ENCODE results near the gene ADGRG3.

Gene ADGRG3

GRCh38 chr16:57652695-57653471 is 15.2 kb upstream of the ADGRG3 start:
- no peaks in the 10 kb centered on the region for H3K9me3 ChIP-seq (ENCODE audit: insufficient read depth, low read length)
- no peak overlapping the region for H2AFZ ChIP-seq (ENCODE audit: low read depth, low read length)
- no peaks in the 10 kb centered on the region for H3K36me3 ChIP-seq (replicated peaks; ENCODE audit: low read depth, low read length)
- no peaks in the 10 kb centered on the region for H3K79me2 ChIP-seq (ENCODE audit: low read length)
- H4K20me1 ChIP-seq (ENCODE audit: insufficient read depth, low read length), result peaks cover 2% of the 10 kb centered on the region; the same call in 1 of the 2 replicates
- no peak overlapping the region for H3K4me2 ChIP-seq (ENCODE audit: low read length)
- H3K27me3 ChIP-seq (ENCODE audit: low read depth, low read length), result peaks cover 41% of the 10 kb centered on the region
- no peak overlapping the region for H3K9ac ChIP-seq (ENCODE audit: low read length)
- no peak for TF ChIP-seq EZH2phosphoT487 (IDR thresholded peaks at IDR 0.05; ENCODE audit: low read depth)
- TF ChIP-seq, protein P1, sequence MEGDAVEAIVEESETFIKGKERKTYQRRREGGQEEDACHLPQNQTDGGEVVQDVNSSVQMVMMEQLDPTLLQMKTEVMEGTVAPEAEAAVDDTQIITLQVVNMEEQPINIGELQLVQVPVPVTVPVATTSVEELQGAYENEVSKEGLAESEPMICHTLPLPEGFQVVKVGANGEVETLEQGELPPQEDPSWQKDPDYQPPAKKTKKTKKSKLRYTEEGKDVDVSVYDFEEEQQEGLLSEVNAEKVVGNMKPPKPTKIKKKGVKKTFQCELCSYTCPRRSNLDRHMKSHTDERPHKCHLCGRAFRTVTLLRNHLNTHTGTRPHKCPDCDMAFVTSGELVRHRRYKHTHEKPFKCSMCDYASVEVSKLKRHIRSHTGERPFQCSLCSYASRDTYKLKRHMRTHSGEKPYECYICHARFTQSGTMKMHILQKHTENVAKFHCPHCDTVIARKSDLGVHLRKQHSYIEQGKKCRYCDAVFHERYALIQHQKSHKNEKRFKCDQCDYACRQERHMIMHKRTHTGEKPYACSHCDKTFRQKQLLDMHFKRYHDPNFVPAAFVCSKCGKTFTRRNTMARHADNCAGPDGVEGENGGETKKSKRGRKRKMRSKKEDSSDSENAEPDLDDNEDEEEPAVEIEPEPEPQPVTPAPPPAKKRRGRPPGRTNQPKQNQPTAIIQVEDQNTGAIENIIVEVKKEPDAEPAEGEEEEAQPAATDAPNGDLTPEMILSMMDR (IDR thresholded peaks at IDR 0.05; ENCODE audit: low read depth, low read length), result no peak
- H3K4me3 ChIP-seq (ENCODE audit: low read length), result no peak overlapping the region
- H3K4me1 ChIP-seq (ENCODE audit: low read length), result peaks cover 13% of the 10 kb centered on the region
- H3K27ac ChIP-seq (ENCODE audit: low read length), result no peak overlapping the region

DNA sequence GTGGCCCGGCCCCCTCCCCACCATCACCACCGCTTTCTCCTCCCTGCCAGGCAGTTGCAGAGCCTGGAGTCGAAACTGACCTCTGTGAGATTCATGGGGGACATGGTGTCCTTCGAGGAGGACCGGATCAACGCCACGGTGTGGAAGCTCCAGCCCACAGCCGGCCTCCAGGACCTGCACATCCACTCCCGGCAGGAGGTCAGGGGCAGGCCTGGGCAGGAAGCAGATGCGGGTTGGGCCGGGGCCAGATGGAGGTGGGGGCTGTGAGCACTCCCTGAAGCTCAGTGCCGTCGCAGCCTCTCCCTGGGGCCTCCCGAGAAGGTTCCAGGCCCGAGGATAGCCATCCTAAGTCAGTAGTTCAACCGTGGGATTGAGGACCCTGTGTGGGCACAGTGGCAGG is 14.2 kb upstream of the ADGRG3 start:
- Histone ChIP-seq H3K9me3 (ENCODE audit: insufficient read depth, low read length) (no peaks in the 10 kb centered on the region), H3K4me2 (ENCODE audit: low read length) (no peak overlapping the region), H3K9ac (ENCODE audit: low read length) (no peak overlapping the region), H3K4me3 (ENCODE audit: low read length) (no peak overlapping the region), H3K27ac (ENCODE audit: low read length) (no peak overlapping the region), H3K79me2 (ENCODE audit: low read length) (no peaks in the 10 kb centered on the region), H2AFZ (ENCODE audit: low read depth, low read length) (no peak overlapping the region), H4K20me1 (ENCODE audit: insufficient read depth, low read length) (no peaks in the 10 kb centered on the region), H3K27me3 (ENCODE audit: low read depth, low read length) (peaks cover 51% of the 10 kb centered on the region), H3K4me1 (ENCODE audit: low read length) (peaks cover 3% of the 10 kb centered on the region), H3K36me3 (replicated peaks; ENCODE audit: low read depth, low read length) (no peaks in the 10 kb centered on the region)
- TF ChIP-seq EZH2phosphoT487 (IDR thresholded peaks at IDR 0.05; ENCODE audit: low read depth), result no peak
- TF ChIP-seq, protein P1 (IDR thresholded peaks at IDR 0.05; ENCODE audit: low read depth, low read length), result no peak

DNA sequence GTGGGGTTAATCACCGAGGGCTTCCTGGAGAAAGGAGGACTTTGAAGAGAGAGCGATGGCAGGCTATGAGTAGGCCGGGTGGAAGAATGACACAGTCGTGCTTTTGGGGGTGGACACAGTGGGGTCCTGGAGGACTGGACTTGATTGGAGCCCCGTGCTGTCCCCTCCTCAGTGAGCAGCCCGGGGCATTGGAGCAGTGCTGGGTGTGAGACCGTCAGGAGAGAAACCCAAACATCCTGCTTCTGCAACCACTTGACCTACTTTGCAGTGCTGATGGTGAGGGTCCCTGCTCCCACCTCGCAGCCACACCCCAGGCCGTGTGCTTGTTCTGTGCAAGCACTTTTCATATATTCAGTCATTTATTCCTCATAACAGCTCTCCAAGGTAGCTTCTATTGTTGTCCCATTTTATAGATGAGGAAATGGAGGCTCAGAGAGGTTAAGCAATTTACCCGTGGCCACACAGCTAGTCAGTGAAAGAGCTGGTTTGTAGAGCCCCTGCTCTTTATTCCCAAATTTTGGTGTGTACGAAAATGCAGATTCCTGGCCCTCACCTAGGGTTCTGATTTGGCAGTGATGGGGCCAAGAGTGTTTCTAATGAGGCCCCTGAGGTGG is 11.7 kb upstream of the ADGRG3 start:
- no peak for TF ChIP-seq EZH2phosphoT487 (IDR thresholded peaks at IDR 0.05; ENCODE audit: low read depth)
- TF ChIP-seq, protein P1 (IDR thresholded peaks at IDR 0.05; ENCODE audit: low read depth, low read length), result no peak
- Histone ChIP-seq H2AFZ (ENCODE audit: low read depth, low read length) (no peak overlapping the region), H3K9ac (ENCODE audit: low read length) (no peak overlapping the region), H3K4me1 (ENCODE audit: low read length) (no peaks in the 10 kb centered on the region), H3K4me3 (ENCODE audit: low read length) (no peak overlapping the region), H3K4me2 (ENCODE audit: low read length) (no peak overlapping the region), H3K27ac (ENCODE audit: low read length) (no peak overlapping the region), H3K9me3 (ENCODE audit: insufficient read depth, low read length) (no peaks in the 10 kb centered on the region), H3K79me2 (ENCODE audit: low read length) (no peaks in the 10 kb centered on the region), H3K36me3 (replicated peaks; ENCODE audit: low read depth, low read length) (no peaks in the 10 kb centered on the region), H3K27me3 (ENCODE audit: low read depth, low read length) (peaks cover 40% of the 10 kb centered on the region), H4K20me1 (ENCODE audit: insufficient read depth, low read length) (no peaks in the 10 kb centered on the region)

DNA sequence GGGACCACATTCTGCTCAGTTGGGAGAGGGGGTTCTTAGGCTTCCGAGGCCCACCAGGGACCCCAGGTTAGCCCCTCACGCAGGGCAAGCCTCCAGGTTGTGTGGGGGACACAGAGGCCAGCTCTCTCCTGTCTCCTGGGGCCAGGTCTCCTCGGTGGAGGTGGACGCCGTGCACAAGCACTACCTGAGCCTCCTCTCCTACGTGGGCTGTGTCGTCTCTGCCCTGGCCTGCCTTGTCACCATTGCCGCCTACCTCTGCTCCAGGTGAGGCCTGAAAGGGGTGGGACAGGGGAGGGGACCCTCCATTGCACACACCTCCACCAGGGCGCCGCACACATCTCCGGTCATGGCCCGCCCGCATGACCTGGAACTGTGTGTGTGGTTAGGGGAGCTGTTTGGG is 10.9 kb upstream of the ADGRG3 start:
- TF ChIP-seq, protein P1 (IDR thresholded peaks at IDR 0.05; ENCODE audit: low read depth, low read length), result no peak
- H3K36me3 ChIP-seq (replicated peaks; ENCODE audit: low read depth, low read length), result no peaks in the 10 kb centered on the region

More for the DNA sequence above, 10.9 kb upstream of the ADGRG3 start:
- no peaks in the 10 kb centered on the region for H3K4me1 ChIP-seq (ENCODE audit: low read length)
- H3K4me2 ChIP-seq (ENCODE audit: low read length), result no peak overlapping the region
- no peaks in the 10 kb centered on the region for H3K79me2 ChIP-seq (ENCODE audit: low read length)
- H3K9ac ChIP-seq (ENCODE audit: low read length), result no peak overlapping the region
- no peaks in the 10 kb centered on the region for H4K20me1 ChIP-seq (ENCODE audit: insufficient read depth, low read length)
- no peak overlapping the region for H3K27ac ChIP-seq (ENCODE audit: low read length)
- peaks cover 39% of the 10 kb centered on the region for H3K27me3 ChIP-seq (ENCODE audit: low read depth, low read length)
- no peaks in the 10 kb centered on the region for H3K9me3 ChIP-seq (ENCODE audit: insufficient read depth, low read length)
- no peak overlapping the region for H3K4me3 ChIP-seq (ENCODE audit: low read length)
- H2AFZ ChIP-seq (ENCODE audit: low read depth, low read length), result no peak overlapping the region
